ENCODE data around the gene XDH. TPM values are rescaled to one million over a fixed set of nuclear protein-coding genes. Genes with fewer than 3 reads are reported as not detected.

Gene XDH
- total RNA-seq, 2 donors from 2014 or later, result 47.4 to 75.2 TPM

DNA sequence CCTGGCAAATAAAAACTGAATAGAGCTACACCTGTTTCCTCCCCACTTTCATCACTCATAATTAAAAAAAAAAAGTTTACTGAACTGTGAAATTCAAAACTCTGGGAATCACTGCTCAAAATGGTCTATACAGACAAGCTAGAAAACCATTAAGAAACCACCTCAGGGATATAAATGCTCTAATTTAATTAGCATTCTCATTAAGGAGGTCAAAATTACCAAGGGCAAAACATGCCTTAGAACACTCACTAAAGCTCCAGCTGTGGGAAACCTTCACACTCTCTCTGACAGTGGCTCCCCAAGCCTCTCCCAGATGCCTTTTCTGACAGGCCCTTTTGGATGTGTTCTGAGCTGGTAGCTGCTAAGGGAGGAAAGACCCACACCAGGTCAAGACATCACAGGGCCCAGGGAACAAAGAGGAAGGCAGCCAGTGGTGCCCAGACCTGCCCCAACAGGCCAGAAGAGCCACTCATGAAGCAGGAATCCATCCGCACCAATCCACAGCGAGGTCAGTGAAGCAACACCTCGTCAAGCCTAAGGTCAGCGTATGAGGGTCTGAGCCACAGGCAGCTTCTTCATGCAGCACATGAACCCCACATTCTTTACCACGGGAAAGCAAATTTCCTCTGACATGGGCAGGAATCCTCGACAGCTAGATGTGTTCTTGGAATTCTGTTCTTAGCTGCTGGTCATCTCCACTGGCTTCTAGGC is 35.6 kb downstream of the XDH start:
- DNase-seq, result no peak
- intact Hi-C loops (cut with DNase I, micrococcal nuclease), result no loop called here
- ATAC-seq, result no peak

- intact Hi-C loops (cut with DNase I, micrococcal nuclease), result no loop called here
- no peak for DNase-seq
- ATAC-seq, result peak; percentile 59
These were observed 36.2 kb downstream of the XDH start for GRCh38 chr2:31378389-31378788.

GRCh38 chr2:31373127-31373526 is 41.4 kb downstream of the XDH start:
- ATAC-seq, result no peak
- intact Hi-C loops (cut with DNase I, micrococcal nuclease), result no loop called here

DNA sequence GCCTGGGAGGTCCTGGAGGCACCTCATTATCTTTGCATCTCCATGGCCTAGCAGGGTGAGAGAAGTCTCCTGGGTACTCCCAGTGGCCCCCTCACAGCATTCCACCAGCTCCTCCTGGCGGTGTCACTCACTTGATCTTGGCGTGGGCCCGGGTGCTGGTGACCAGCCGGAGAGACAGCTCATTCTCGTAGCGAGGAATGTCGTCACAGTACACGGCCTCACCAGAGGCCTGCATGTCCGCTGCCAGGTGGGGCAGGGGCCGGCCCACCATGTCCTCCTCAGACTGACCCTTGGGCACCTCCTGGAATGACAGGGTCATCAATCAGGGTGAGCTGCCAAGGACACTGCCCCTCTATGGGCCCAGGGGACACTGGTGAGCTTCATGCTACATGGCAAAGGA is 42.4 kb downstream of the XDH start:
- no peak for DNase-seq
- intact Hi-C loops (cut with DNase I, micrococcal nuclease), result no loop called here
- no peak for ATAC-seq

More at GRCh38 chr2:31373127-31373526, 41.4 kb downstream of the XDH start:
- DNase-seq, result no peak

DNA sequence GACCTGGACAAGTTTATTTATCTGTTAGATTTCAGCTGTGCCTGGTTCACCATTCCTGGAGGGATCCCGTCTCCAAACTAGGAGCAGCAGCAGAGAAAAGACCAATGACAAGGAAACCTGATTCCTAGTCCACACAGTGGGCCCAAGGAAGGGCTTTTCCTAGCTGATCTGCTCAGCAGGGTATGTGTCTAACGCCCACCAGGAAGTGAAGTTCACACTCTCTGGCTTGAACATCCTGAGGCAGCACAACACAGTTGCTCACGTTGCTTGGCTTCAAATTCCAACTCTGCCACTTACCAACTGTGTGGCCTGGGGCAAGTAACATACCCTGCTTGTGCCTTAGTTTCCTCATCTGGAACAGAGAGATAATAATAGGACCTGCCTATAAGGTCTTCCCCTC is 42.9 kb downstream of the XDH start:
- DNase-seq (no peak), ATAC-seq (no peak)
- intact Hi-C loops (cut with DNase I, micrococcal nuclease), result no loop called here

DNA sequence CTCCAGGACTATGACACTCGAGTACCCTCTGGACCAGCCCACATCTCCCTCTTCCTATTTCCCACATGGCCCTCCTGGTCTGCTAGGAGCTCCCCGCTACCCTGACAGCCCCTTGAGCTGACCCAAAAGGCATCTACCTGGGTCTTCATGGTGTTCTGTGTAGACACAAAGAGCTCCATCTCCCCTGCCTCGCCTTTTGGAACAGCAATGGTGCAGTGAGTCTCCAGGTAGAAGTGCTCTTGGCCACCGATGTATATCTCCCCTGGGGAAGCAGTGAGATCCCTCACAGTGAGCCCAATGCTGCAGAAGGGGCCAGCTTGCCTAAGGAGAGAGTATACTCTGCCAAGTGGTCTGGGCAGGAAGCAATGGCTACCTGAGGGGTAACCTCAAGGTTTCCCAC is 47.8 kb downstream of the XDH start:
- intact Hi-C loops (cut with DNase I, micrococcal nuclease), result no loop called here
- no peak for DNase-seq
- no peak for ATAC-seq

DNA sequence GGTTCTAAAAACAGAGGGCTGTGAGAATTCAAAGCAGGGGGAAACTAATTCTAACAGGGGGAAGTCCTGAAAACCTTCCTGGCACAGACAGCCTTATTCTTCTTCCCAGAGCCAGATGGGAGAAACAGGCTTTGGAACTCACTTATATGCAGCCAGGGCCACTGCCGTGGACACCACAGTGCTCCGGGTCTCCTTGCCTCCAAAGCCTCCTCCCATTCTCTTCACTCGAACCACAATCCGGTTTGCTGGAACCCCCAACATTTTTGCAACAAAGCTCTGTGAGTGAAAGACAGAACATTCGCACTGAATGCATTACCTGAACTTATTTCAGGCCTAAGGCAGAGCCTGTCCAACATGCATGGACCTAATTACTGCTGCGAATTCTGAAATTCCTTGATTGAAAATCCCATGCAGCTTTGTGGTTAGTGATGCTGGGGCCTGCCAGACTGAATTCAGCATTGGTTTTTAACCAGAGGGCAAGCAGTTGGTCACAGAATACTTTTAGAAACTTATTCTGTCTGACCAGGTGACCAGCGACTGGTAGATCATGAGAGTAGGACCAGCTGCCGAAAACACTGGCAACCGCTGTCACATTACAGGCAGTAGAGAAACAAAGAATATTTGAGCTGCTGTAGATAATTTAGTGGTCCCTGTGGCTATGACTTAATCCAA is 48.6 kb downstream of the XDH start:
- ATAC-seq (no peak), DNase-seq (no peak)
- intact Hi-C loops (cut with DNase I, micrococcal nuclease), result no loop called here

DNA sequence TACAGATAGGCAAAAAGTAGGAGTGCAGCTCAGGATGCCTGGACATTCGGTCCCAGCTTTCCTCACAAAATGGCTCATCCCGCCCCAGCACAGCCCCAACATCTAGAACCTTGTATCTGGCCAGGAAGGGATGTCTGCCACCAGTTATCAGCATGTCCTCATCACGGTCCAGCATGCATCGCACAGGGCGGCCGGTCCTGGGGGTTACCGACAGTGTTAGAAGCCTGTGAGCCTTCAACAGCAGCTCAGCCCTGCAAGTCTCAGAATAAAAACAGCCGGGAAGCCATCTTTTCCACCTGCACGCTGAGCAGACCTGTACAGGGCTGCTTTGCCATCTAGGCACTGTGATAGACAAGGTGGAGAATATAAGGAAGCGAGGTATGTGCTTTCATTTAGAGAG is 49.2 kb downstream of the XDH start:
- intact Hi-C loops (cut with DNase I, micrococcal nuclease), result no loop called here
- ATAC-seq (no peak), DNase-seq (no peak)

DNA sequence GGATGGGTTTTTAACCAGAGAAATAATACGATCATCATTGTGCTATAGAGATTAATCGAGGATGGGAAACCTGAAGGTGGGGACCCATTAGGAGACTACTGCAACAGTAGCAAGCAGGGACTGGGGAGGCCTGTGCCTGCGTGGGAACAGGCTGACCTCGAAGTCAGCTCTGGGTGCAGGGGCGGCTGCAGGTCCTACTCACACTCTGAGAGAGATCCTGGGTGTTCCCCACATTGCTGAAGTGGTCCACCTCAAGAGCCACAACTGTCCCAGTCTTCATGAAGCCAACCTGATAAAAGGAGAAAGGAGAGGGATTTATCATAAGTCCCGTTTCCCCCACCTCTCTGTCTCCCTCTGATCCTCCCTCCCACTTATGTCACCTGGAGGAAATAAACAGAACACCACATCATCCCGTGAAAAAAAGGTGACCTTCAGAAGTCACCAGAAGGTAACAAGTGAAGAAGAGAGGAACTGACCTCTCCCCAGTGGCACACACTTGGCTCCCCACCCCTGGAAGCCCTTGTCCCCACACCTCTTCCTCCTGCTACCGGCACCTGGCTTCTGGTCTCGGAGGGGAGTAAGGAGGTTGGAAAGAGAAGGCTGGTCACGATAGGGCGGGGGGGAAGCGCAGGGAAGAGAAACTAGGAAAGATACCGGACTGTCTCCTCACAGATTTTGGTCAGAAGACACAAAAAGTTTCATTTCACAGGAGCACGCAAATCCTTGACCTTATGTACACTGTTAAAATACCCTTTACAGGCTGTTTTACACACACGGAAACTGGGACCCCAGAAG is 50.4 kb downstream of the XDH start:
- intact Hi-C loops (cut with DNase I, micrococcal nuclease), result no loop called here
- no peak for ATAC-seq

GRCh38 chr2:31362581-31362980 is 52.0 kb downstream of the XDH start:
- no peak for DNase-seq
- no peak for ATAC-seq
- intact Hi-C loops (cut with DNase I, micrococcal nuclease), result no loop called here

More for the DNA sequence above, 50.4 kb downstream of the XDH start:
- DNase-seq, result no peak

DNA sequence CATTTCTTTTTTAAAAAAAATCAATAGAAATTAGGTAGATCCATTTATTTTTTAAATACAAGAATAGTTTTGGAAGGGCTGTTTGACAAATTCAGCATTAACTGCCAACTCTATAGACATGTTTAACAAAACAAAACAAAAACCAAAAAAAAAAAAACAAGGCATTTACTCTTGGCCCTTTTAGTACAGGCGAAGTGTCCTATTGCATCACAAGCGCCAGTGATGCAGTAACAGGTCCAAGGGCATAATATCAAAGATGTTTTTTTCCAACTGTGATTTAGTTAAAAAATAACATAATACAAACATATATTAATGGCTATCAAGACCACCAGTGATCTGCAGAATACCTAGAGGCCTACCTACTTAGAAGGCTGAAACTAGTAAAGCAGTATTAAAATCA is 55.3 kb downstream of the XDH start:
- intact Hi-C loops (cut with DNase I, micrococcal nuclease), result no loop called here
- ATAC-seq (no peak), DNase-seq (no peak)

- ATAC-seq (no peak), DNase-seq (no peak)
- intact Hi-C loops (cut with DNase I, micrococcal nuclease), result no loop called here
These were observed 59.7 kb downstream of the XDH start for GRCh38 chr2:31354837-31355236.

GRCh38 chr2:31353179-31353578 is 61.4 kb downstream of the XDH start:
- intact Hi-C loops (cut with DNase I, micrococcal nuclease), result no loop called here
- no peak for DNase-seq
- ATAC-seq, result no peak

DNA sequence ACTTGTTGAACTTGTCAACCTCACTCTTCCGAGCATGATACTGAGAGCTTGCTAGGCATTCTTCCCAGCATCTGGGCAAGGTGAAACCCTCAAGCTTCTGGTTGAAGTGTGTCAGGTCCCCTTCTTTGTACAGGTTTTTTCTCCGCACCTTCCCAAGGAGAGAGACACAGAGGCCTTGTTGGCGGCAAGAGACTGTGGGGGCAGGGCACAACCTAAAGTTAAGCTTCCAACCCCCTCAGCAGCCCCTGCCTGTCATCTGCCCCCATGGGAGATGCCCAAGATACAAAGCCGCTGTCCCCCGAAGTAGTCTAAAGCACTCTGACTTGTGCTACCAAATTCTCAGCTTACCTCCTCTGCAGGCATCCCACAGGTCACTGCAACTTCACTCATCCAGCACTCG is 64.9 kb downstream of the XDH start:
- intact Hi-C loops (cut with DNase I, micrococcal nuclease), result no loop called here
- ATAC-seq (no peak), DNase-seq (no peak)

GRCh38 chr2:31349160-31349559 is 65.4 kb downstream of the XDH start:
- intact Hi-C loops (cut with DNase I, micrococcal nuclease), result no loop called here
- DNase-seq (no peak), ATAC-seq (no peak)

DNA sequence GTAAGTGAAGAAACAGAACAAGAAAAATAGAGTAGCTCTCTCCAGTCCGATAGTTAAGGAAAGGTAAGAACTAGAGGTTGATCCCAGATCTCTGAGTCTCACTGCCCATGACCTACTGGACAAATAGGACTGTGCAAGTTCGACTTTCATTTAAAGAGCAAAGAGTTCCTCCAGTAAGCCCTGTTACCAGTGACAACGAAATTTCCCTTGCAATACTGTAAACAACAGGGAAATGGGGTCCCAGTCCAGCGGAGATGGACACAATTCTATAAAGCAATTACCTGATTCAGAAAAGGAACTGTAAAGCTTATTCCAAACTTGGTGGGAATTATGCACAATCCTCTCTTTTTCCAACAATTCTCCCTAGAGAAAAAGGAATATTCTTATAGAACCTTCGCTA is 65.9 kb downstream of the XDH start:
- ATAC-seq, result no peak
- intact Hi-C loops (cut with DNase I, micrococcal nuclease), result no loop called here
- no peak for DNase-seq

DNA sequence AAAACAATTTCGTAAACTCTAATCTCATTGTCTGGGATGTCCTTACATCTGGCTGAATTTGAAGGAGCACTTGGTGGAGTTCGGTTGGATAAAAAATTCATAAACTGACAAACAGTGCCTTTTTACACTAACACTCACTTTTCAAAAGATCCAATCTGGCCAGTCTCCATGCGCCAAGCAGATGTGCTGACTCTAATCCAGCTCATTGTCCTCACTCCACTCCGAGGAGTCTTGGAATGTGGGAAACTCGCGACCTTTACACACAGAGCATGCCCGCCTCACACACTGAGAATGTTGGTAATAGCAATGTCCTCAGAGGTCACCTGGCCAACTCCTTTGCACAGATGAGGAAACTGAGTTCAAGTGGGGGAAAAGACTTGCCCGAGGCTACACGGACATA is 66.8 kb downstream of the XDH start:
- intact Hi-C loops (cut with DNase I, micrococcal nuclease), result no loop called here
- DNase-seq (no peak), ATAC-seq (no peak)

GRCh38 chr2:31347319-31347718 is 67.2 kb downstream of the XDH start:
- intact Hi-C loops (cut with DNase I, micrococcal nuclease), result no loop called here
- DNase-seq, result no peak
- no peak for ATAC-seq

- DNase-seq (no peak), ATAC-seq (no peak)
- intact Hi-C loops (cut with DNase I, micrococcal nuclease), result no loop called here
These were observed 70.1 kb downstream of the XDH start for GRCh38 chr2:31344447-31344846.

- DNase-seq (no peak), ATAC-seq (no peak)
- intact Hi-C loops (cut with DNase I, micrococcal nuclease), result no loop called here
These were observed 73.2 kb downstream of the XDH start for GRCh38 chr2:31341351-31341750.
